B cell (primary cell): ENCODE measurements around the gene MRTFA.

ENCODE experiments used
- EZH2 ChIP-seq: IDR thresholded peaks from 2 replicates; pipeline ENCODE4 v1.6.1; 2012; ENCODE audit warnings: borderline replicate concordance, low read depth, mild to moderate bottlenecking, moderate library complexity, low read length; ENCODE audit not compliant: insufficient read depth, poor library complexity, severe bottlenecking
- TF ChIP-seq, protein P1 (sequence below): fragments of 200-600 bp; IDR thresholded peaks from one replicate; pipeline ENCODE4 v1.8.0; 2022; ENCODE audit warnings: antibody characterized with exemption, mild to moderate bottlenecking

DNA sequence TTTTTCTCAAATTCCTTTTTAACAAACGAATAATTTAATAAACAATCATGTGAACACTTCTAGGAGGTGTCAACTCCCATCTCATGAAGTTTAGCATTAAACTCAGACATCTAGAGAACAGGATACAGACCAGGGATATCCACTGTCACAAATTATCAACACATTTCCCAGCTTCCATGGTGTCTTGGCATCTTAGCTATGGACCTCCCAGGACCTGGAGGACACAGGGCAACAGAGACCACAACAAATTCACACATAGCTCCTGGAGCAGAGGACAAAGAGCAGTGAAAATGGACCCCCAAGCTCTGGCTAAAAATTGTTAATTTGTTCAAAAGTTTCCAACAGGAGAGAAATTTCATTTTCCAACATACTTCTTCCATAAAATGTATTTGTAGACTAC lies 163.9 kb downstream of the MRTFA start:
- TF ChIP-seq, protein P1, sequence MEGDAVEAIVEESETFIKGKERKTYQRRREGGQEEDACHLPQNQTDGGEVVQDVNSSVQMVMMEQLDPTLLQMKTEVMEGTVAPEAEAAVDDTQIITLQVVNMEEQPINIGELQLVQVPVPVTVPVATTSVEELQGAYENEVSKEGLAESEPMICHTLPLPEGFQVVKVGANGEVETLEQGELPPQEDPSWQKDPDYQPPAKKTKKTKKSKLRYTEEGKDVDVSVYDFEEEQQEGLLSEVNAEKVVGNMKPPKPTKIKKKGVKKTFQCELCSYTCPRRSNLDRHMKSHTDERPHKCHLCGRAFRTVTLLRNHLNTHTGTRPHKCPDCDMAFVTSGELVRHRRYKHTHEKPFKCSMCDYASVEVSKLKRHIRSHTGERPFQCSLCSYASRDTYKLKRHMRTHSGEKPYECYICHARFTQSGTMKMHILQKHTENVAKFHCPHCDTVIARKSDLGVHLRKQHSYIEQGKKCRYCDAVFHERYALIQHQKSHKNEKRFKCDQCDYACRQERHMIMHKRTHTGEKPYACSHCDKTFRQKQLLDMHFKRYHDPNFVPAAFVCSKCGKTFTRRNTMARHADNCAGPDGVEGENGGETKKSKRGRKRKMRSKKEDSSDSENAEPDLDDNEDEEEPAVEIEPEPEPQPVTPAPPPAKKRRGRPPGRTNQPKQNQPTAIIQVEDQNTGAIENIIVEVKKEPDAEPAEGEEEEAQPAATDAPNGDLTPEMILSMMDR: no peak
- TF ChIP-seq EZH2: no peak
